A204.1 (cell line): ENCODE data around the gene TGFB2.

Source experiments
- FAIRE-seq: peaks from 2 replicates; lab custom pipeline; 2012; peaks lifted over from hg19 to GRCh38; lab: Jason Lieb, UNC

Gene TGFB2

DNA sequence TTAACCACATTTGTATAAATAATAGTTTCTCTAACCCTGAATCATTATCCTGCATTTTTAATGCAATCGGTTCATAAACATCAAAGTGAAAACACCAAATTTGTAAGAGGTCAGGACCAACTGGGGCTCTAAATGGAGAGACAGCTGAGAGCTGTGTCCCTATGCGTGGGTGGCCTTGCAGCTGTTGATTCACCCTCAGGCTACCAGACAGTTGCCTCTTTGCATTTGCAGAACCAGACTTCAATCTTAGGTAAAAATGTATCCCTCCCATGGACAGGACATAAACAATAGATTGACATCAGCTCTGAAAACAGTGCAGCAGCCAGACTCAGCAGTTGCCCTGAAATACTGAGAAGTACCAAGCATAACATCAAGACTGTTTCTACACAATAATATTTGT, 8.8 kb upstream of the TGFB2 start:
- no peak for FAIRE-seq

DNA sequence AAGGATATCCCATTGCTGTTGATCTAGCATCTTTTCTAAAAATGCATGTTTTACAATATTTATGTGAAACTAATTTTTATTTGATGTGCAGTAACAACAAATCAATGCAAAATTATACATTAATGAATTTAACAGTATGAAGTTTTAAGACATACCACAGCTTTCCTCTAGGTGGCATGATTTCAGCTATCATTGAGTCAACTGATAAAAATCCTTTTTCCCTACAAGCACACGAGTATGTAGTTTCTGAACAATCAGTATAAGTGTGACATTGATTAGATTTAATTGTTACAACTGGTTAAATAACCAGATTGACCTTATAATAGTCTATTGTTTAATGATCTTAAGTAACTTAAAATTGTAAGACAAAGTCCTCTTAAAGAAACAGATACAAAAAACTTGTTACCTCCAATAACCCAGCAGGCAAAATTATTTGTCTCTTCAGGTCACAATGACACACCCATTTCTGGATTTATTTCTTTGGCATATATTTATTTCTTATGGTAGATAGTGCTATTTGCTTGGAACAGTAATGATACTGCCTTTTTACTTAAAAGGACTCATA, 5.8 kb upstream of the TGFB2 start:
- peak; percentile 97 for FAIRE-seq

- FAIRE-seq: no peak
These were observed 3.8 kb upstream of the TGFB2 start for GRCh38 chr1:218341325-218341724.

GRCh38 chr1:218342091-218342490, 3.0 kb upstream of the TGFB2 start:
- FAIRE-seq: no peak

GRCh38 chr1:218345673-218346390, 696 bp downstream of the TGFB2 start:
- FAIRE-seq: no peak

DNA sequence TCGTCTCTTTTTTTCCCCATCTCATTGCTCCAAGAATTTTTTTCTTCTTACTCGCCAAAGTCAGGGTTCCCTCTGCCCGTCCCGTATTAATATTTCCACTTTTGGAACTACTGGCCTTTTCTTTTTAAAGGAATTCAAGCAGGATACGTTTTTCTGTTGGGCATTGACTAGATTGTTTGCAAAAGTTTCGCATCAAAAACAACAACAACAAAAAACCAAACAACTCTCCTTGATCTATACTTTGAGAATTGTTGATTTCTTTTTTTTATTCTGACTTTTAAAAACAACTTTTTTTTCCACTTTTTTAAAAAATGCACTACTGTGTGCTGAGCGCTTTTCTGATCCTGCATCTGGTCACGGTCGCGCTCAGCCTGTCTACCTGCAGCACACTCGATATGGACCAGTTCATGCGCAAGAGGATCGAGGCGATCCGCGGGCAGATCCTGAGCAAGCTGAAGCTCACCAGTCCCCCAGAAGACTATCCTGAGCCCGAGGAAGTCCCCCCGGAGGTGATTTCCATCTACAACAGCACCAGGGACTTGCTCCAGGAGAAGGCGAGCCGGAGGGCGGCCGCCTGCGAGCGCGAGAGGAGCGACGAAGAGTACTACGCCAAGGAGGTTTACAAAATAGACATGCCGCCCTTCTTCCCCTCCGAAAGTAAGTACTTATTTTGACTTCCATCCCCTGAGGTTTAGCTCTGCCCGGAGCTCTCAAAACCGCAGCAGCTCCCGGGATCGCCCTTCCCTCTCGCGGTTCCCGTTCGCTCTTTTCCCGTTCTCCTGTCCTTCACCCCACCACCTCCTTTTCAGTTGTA, 1.5 kb downstream of the TGFB2 start:
- no peak for FAIRE-seq

DNA sequence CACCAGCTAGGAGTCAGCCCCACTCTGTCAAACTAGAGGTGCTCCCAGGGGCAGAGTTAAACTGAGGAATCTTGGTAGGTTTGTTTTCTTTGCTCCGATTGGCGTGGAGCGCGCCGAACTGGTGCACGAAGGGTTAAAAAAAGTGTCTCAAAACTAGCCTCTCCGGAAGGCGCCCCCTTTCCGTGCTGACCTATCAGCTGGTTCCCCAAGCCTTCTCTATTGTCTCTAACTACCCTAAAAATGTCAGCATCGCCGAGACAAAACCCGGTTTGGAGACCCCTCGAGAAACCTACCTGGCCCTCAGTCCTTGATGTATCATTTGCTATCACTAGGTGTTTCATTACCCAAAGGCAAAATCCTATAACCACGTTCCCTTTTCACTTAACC, 2.2 kb downstream of the TGFB2 start:
- FAIRE-seq: no peak

DNA sequence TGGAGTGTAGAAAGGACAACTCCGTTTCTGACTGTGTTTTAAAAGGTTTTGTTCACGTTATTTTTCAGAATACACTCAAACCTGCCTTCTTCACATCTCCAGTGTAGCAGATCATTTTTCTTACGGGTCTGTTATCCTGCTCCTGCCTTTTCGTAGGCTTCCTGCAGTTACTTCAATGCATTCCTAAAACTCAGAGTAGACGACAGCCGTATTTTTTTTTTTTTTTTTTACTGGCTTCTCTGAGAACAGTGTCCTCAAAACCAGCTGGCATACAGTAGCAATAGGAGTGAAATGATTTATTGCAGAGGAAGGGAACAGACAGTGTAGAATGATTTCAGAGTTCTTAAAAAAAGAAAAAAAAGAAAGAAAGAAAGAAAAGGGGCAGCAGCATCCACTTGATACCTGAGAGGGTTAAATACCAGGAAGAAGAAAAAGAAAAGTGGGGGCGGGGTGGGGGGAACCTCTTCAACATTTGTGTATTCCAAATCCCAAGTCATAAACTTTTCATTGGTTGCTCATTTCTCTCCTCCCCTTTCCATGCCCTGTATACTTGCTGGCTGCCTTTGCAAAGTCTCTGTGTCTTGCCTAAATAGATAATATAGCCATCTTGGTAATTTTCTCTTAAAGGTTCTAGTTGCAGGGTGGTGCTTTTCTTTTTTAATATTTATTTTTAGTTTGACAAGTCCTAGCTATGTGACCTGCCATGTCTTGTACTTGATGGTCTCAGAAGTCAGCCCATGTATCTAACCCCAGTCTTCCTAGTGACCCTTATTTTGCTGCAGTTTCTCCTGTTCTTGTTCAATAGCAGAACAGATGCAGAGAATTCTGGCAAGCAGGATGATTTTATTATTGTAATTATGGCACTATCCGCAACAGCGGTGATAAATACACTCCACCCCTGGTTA, 2.8 kb downstream of the TGFB2 start:
- no peak for FAIRE-seq

DNA sequence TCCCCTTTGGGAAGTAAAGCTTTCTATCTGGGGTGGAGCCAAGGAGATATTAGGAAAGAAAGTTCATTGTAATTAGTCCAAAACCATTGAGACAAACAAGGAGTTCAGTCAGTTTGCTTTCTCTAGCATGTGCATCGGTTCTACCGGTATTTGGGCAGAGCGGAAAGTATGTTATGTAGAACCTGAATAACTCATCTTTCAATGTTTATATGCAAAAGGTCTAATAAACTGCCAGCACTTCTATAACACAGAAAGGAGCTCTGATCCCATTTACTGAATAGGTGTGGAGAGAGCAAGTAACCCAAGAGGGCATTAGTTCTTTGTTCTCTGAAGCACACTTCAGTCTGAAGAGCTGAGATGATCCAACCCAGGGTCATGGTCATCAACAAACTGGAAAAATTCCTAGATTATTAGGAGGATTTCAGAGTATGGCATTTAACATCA, 3.5 kb downstream of the TGFB2 start:
- no peak for FAIRE-seq

DNA sequence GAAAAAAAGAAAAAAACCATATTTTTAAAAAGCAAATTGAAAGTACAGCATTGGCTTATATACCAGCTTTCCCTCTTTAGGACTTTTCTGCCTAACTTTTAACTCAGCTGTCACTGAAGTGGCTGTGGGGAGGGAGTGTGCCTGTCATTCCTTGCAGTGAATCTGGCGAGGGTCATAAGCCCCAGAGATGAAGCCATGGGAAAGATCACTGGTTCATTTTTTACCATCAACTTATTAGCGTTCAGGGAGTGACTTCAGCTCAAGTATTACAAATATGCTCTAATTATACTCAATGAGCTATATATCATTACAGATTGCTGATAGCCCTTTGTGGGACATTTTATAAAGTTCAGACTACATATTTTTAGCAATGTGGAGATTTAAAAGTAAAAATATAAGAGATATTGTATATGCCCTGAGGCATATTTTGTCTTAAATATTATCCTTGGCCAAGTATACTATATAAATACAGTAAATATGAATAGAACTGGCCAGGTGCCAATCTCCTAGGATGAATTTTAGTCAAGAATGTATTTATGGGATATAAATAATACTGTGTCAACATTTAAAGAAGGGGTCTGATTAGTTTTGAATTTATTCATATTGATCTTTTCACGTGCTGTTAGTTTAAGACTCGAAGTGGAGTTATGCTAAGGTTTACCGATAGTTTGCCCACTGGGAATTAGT, 4.4 kb downstream of the TGFB2 start:
- no peak for FAIRE-seq

- FAIRE-seq: no peak
These were observed 4.9 kb downstream of the TGFB2 start for GRCh38 chr1:218350035-218350525.

GRCh38 chr1:218350801-218351266, 5.7 kb downstream of the TGFB2 start:
- no peak for FAIRE-seq

GRCh38 chr1:218351391-218352074, 6.4 kb downstream of the TGFB2 start:
- no peak for FAIRE-seq

DNA sequence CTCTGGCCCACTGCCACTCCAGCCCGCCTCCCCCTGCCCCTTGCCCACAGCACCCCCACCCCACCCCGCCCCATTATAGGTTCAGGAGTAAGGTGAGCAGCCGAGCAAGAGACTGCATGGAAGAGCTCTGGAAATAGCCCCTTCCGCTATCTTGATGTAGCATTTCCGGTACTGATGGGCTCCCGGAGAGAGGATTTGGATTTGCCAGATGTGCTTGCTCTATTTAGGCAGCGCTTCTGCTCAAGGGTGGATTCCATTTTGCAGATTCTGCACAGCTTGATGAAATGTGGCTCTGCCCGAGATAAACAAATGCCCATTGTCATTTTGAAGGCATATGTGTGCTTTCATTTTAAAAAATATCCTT, 6.9 kb downstream of the TGFB2 start:
- FAIRE-seq: no peak

DNA sequence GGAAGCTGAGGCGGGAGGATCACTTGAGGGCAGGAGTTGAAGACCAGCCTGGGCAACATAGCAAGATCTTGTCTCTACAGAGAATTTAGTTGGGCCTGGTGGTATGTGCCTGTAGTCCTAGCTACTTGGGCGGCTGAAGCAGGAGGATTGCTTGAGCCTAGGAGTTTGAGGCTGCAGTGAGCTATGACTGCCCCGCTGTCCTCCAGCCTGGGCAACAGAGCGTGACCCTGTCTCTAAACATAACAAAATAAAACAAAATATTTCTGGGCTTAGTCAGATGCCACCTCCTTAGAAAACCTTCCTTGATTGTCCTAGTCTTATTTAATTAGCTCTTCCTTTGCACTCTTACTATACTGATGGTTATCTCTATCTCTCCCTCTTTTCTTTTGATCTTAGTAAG, 8.5 kb downstream of the TGFB2 start:
- FAIRE-seq: no peak

- FAIRE-seq: no peak
These were observed 10.1 kb downstream of the TGFB2 start for GRCh38 chr1:218355278-218355677.

GRCh38 chr1:218357211-218357892, 12.2 kb downstream of the TGFB2 start:
- no peak for FAIRE-seq

- FAIRE-seq: no peak
These were observed 12.7 kb downstream of the TGFB2 start for GRCh38 chr1:218357893-218358232.

GRCh38 chr1:218361298-218362065, 16.3 kb downstream of the TGFB2 start:
- no peak for FAIRE-seq
